Activated gamma-delta T cell treated with anti-CD3 and anti-CD28 coated beads, Interleukin-2, amount 50 U/mL, for 16 hours (primary cell): ENCODE results near the gene B3GALT4.
"Not testable (repeated sequence)": the region's sequence is repeated elsewhere in the genome, so short reads cannot be mapped to it uniquely, and the experiment has no call there.

Source experiments
- DNase-seq: peaks from one replicate; pipeline ENCODE4 v3.0.0-alpha.2; 2020; ENCODE audit warnings: low read depth

The B3GALT4 gene

GRCh38 chr6:33272275-33273128 lies 4.4 kb upstream of the B3GALT4 start:
- DNase-seq: no peak

- DNase-seq: no peak
Measured at GRCh38 chr6:33273129-33273923, 3.6 kb upstream of the B3GALT4 start.

GRCh38 chr6:33273924-33274902 lies 2.7 kb upstream of the B3GALT4 start:
- no peak for DNase-seq

GRCh38 chr6:33275795-33276580 lies 935 bp upstream of the B3GALT4 start:
- DNase-seq: not testable (repeated sequence)

- DNase-seq: no peak
Measured at GRCh38 chr6:33276581-33276863, 401 bp upstream of the B3GALT4 start.

- DNase-seq: no peak
Measured at GRCh38 chr6:33277663-33278391, 904 bp downstream of the B3GALT4 start.

GRCh38 chr6:33278392-33278741 lies 1.4 kb downstream of the B3GALT4 start:
- DNase-seq: no peak

GRCh38 chr6:33278810-33279209 lies 1.9 kb downstream of the B3GALT4 start:
- DNase-seq: no peak

GRCh38 chr6:33279257-33279695 lies 2.4 kb downstream of the B3GALT4 start:
- no peak for DNase-seq

GRCh38 chr6:33279971-33280511 lies 3.1 kb downstream of the B3GALT4 start:
- DNase-seq: no peak

GRCh38 chr6:33280539-33280938 lies 3.6 kb downstream of the B3GALT4 start:
- DNase-seq: no peak

- not testable (repeated sequence) for DNase-seq
Measured at GRCh38 chr6:33285214-33285613, 8.3 kb downstream of the B3GALT4 start.

GRCh38 chr6:33286946-33287914 lies 10.3 kb downstream of the B3GALT4 start:
- DNase-seq: no peak

- no peak for DNase-seq
Measured at GRCh38 chr6:33288141-33288920, 11.4 kb downstream of the B3GALT4 start.

- peak; percentile 78 for DNase-seq
Measured at GRCh38 chr6:33288921-33289783, 12.2 kb downstream of the B3GALT4 start, which contains the start of the genes PFDN6 and WDR46. PFDN6 (plus strand) TSS chr6:33289601; CDS start chr6:33289857, 256 bp downstream. WDR46 (minus strand) TSS chr6:33289239; CDS start chr6:33289170, 69 bp downstream.

- no peak for DNase-seq
Measured at GRCh38 chr6:33289784-33290315, 12.9 kb downstream of the B3GALT4 start.

- no peak for DNase-seq
Measured at GRCh38 chr6:33290459-33290858, 13.5 kb downstream of the B3GALT4 start.
